ENCODE measurements around the gene BDH2.

BDH2 gene

GRCh38 chr4:103032574-103032973, 67.1 kb downstream of the BDH2 start:
- Histone ChIP-seq H3K4me1 (ENCODE audit: control insufficient read depth in 5 of 5, insufficient read depth in 5 of 5, low read length in 5 of 5) (no peaks in the 10 kb centered on the region), H3K9me3 (ENCODE audit: control insufficient read depth in 5 of 5, low read length in 5 of 5) (no peaks in the 10 kb centered on the region), H3K36me3 (ENCODE audit: control insufficient read depth in 5 of 5, insufficient read depth in 5 of 5, low read length in 5 of 5) (peaks cover 0 to 4% (median 2%) of the 10 kb centered on the region in 5 donors), H3K4me3 (ENCODE audit: low read depth in 1 of 5, low read length in 5 of 5) (no peak overlapping the region), H3K9ac (ENCODE audit: low read length in 5 of 5) (no peak overlapping the region), H3K27me3 (ENCODE audit: control insufficient read depth in 5 of 5, insufficient read depth in 4 of 5, low read length in 5 of 5) (no peaks in the 10 kb centered on the region), H3K27ac (ENCODE audit: low read depth, low read length) (no peak overlapping the region)

- Histone ChIP-seq H3K9ac (ENCODE audit: low read length in 5 of 5) (no peak overlapping the region), H3K36me3 (ENCODE audit: control insufficient read depth in 5 of 5, insufficient read depth in 5 of 5, low read length in 5 of 5) (peaks cover 0 to 8% (median 0%) of the 10 kb centered on the region in 5 donors), H3K4me3 (ENCODE audit: low read depth in 1 of 5, low read length in 5 of 5) (no peak overlapping the region), H3K27me3 (ENCODE audit: control insufficient read depth in 5 of 5, insufficient read depth in 4 of 5, low read length in 5 of 5) (no peaks in the 10 kb centered on the region), H3K27ac (ENCODE audit: low read depth, low read length) (no peak overlapping the region), H3K9me3 (ENCODE audit: control insufficient read depth in 5 of 5, low read length in 5 of 5) (no peaks in the 10 kb centered on the region), H3K4me1 (ENCODE audit: control insufficient read depth in 5 of 5, insufficient read depth in 5 of 5, low read length in 5 of 5) (no peaks in the 10 kb centered on the region)
These were observed 68.8 kb downstream of the BDH2 start for GRCh38 chr4:103030791-103031190.

DNA sequence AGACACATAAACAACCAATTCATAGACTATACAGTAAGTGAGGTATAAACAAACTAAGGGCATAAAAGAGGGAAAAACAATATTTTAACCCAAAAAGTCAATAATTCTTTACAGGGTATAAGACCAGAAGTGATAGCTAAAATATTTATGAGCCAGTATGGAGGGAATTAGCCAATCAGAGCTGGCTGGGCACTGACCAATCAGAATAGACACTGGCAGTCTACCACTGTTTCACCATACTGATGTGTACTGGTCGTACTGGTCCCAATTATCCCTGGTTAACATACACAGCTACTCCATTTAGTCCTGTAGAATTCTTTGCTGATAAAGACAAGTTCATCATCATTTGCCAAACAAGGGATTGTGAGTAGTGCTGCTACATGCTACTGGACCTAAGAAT, 70.3 kb downstream of the BDH2 start:
- H3K27ac ChIP-seq (ENCODE audit: low read depth, low read length): no peak overlapping the region
- no peaks in the 10 kb centered on the region for H3K4me1 ChIP-seq (ENCODE audit: control insufficient read depth in 5 of 5, insufficient read depth in 5 of 5, low read length in 5 of 5)
- H3K9ac ChIP-seq (ENCODE audit: low read length in 5 of 5): no peak overlapping the region
- no peaks in the 10 kb centered on the region for H3K27me3 ChIP-seq (ENCODE audit: control insufficient read depth in 5 of 5, insufficient read depth in 4 of 5, low read length in 5 of 5)
- H3K36me3 ChIP-seq (ENCODE audit: control insufficient read depth in 5 of 5, insufficient read depth in 5 of 5, low read length in 5 of 5): peaks cover 0 to 12% (median 0%) of the 10 kb centered on the region in 5 donors
- no peak overlapping the region for H3K4me3 ChIP-seq (ENCODE audit: low read depth in 1 of 5, low read length in 5 of 5)
- H3K9me3 ChIP-seq (ENCODE audit: control insufficient read depth in 5 of 5, low read length in 5 of 5): no peaks in the 10 kb centered on the region

Data from subcutaneous abdominal adipose tissue (tissue), 5 donors.